Right ventricle myocardium inferior (tissue), 1 donor: Measurements from ENCODE around the gene ARPC4. TPM values are rescaled to one million over a fixed set of nuclear protein-coding genes. Genes with fewer than 3 reads are reported as not detected.

Experiments
- ATAC-seq: fragments of 200-7000 bp; cut with Tn5 transposase; one replicate; pipeline ENCODE4 v1.9.1; 2020; ENCODE audit warnings: mild to moderate bottlenecking, moderate library complexity
- DNase-seq: peaks from one replicate; pipeline ENCODE4 v3.0.0; 2021; ENCODE audit errors: missing footprints
- intact Hi-C: fragments of 100-400 bp; cut with DNase I; formaldehyde crosslinking; loops from one replicate; pipeline ENCODE4 v1.11.0; 2022
- long read RNA-seq: library from polyadenylated mRNA; unstranded; transcript quantifications from one replicate; pipeline ENCODE4 v2.0.0, GENCODE V29; 2021
- total RNA-seq: library from RNA; stranded (reverse); fragmentation: NEBNext Ultra II Directional; extraction: Animal tissue kit (Norgen Biotek cat#: 25700); gene quantifications from one replicate; pipeline ENCODE4 v1.2.1, GENCODE V29; 2021
- donor health status: DM: no; HTN: yes; CAD: no; lungs with severe emphysema.

ARPC4 gene
- 70.8 TPM for total RNA-seq
- long read RNA-seq, transcript ARPC4-201 (6 exons, 2,582 nt), result major isoform, 34 of 39 reads
- long read RNA-seq, partial matches to known transcripts, result 1 of 39 reads
- long read RNA-seq, other reads (novel, unspliced or antisense), result 0 of 39 reads

- peak; percentile 98 for DNase-seq
- ATAC-seq, result peak; percentile 95
- intact Hi-C loops, result loop anchor here (2.0 to 5.0 kb wide), 2 partner anchors 44 to 140 kb away; partner anchors contain the start of gene OGG1
Observed at GRCh38 chr3:9792405-9793160, at the start of gene ARPC4, which contains the start of gene TADA3. TSS of gene ARPC4 (plus strand) at chr3:9793082. CDS start at chr3:9793122, 40 bp downstream. TSS of gene TADA3 (minus strand) at chr3:9792473. CDS start at chr3:9791466, 1,007 bp downstream.

DNA sequence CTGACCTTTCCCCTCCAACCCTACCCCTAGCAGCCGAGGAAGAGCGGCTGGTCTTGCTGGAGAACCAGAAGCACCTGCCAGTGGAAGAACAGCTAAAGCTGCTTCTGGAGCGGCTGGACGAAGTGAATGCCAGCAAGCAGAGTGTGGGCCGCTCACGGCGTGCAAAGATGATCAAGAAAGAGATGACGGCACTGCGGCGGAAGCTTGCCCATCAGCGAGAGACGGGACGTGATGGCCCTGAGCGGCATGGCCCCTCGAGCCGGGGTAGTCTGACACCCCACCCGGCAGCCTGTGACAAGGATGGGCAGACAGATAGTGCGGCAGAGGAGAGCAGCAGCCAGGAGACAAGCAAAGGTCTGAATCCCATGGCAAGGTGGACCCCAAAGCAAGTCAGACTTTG is 49.3 kb upstream of the ARPC4 start:
- ATAC-seq (no peak), DNase-seq (no peak)
- intact Hi-C loops, result no loop called here

DNA sequence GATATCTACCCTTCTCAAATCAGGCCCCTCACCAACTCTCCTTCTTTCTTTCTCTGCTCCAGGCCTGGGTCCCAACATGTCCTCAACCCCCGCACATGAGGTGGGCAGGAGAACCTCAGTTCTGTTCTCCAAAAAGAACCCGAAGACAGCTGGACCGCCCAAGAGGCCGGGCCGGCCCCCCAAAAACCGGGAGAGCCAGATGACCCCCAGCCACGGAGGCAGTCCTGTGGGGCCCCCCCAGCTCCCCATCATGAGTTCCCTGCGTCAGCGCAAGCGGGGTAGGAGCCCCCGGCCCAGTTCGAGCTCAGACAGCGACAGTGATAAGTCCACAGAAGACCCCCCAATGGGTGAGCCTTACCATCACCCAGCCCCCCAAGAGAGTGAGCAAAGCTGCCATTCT is 48.7 kb upstream of the ARPC4 start:
- intact Hi-C loops, result no loop called here
- ATAC-seq, result no peak
- no peak for DNase-seq

- intact Hi-C loops, result loop anchor here (5.0 kb wide), 1 partner anchor 98 kb away; the partner anchor contains the start of gene MTMR14
Observed at GRCh38 chr3:9745521-9745920, 47.4 kb upstream of the ARPC4 start.

DNA sequence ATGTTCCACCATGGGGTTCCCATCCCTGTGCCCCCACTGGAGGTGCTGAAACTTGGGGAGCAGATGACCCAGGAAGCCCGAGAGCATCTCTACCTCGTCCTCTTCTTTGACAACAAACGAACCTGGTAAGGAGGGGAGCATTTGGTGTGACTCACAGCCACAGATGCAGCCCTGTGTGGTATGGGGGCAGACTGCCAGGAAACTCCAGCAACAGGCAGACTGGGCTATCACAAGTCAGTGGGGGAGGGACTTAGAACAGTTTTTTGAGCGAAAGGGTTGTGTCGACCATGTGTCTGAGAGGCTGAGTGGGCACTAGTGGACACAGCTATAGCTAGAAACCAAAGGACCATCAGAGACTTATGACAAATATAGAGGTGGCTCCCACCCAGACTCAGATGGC is 46.6 kb upstream of the ARPC4 start:
- ATAC-seq (no peak), DNase-seq (no peak)
- intact Hi-C loops, result loop anchor here (2.0 to 5.0 kb wide), 2 partner anchors 14 to 99 kb away; partner anchors contain the start of gene MTMR14

More at GRCh38 chr3:9745521-9745920, 47.4 kb upstream of the ARPC4 start:
- ATAC-seq (no peak), DNase-seq (no peak)

DNA sequence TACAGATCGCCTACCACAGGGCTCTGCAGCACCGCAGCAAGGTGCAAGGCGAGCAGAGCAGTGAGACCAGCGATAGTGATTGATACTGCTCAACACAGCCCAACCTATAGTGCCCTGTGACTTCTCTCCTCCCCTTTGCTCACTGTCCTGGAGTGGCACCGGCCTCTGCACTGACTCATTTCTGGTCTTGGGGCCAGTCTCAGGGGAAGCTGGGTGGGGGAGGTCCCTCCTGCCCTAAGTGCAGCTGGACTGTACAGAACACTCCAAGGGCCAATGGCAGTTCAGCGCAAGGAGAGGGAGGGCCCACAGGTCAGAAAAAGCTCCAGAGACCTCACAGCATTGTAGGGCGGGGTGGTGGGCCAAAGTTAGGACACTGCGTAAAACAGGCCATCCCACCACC is 45.6 kb upstream of the ARPC4 start:
- DNase-seq, result no peak
- no peak for ATAC-seq
- intact Hi-C loops, result loop anchor here (2.0 to 5.0 kb wide), 2 partner anchors 14 to 100 kb away; partner anchors contain the start of gene MTMR14

- ATAC-seq (no peak), DNase-seq (no peak)
- intact Hi-C loops, result loop anchor here (2.0 to 5.0 kb wide), 2 partner anchors 45 to 101 kb away; partner anchors contain the start of genes ARPC4, MTMR14 and TADA3
Observed at GRCh38 chr3:9748031-9748430, 44.9 kb upstream of the ARPC4 start.

GRCh38 chr3:9749296-9749644 is 43.6 kb upstream of the ARPC4 start:
- intact Hi-C loops, result loop anchor here (2.0 to 5.0 kb wide), 2 partner anchors 44 to 102 kb away; partner anchors contain the start of genes ARPC4, MTMR14 and TADA3
- ATAC-seq, result no peak
- DNase-seq, result no peak

GRCh38 chr3:9749645-9750555 is 43.0 kb upstream of the ARPC4 start, which contains the start of gene OGG1:
TSS of gene OGG1 (plus strand) at chr3:9749952. CDS start at chr3:9750287, 335 bp downstream.
- peak; percentile 98 for ATAC-seq
- peak; percentile 98 for DNase-seq
- intact Hi-C loops, result loop anchor here (2.0 to 5.0 kb wide), 2 partner anchors 43 to 103 kb away; partner anchors contain the start of genes ARPC4, MTMR14 and TADA3

DNA sequence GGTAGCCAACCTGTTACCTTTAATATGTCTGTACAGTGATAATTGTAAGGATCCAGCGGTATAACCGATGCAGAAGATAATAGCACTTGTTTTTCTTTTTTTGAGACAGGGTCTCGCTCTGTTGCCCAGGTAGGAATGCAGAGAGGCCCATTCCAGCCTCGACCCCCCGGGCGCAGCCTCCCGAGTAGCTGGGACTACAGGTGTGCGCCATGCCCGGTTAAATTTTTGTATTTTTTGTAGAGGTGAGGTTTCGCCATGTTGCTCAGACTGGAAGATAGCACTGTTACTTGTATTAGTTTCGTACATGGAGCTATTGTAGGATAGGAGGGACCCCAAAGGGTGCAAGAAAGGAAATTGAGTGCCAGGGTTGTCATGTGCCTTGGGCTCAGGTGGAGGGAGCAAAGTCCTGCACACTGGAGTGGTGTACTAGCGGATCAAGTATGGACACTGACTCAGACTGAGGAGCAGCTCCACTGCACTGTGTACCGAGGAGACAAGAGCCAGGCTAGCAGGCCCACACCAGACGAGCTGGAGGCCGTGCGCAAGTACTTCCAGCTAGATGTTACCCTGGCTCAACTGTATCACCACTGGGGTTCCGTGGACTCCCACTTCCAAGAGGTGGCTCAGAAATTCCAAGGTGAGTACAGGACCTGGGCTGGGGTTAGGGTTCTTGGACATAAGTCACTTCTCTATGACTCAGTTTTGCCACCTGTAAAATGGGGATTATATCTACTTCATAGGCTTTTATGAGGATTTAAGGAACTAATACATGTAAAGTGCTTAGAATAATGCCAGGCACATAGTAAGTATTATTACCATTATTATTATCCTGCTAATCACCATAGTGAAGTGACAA is 42.1 kb upstream of the ARPC4 start:
- no peak for DNase-seq
- no peak for ATAC-seq
- intact Hi-C loops, result no loop called here

- intact Hi-C loops, result no loop called here
- DNase-seq (no peak), ATAC-seq (no peak)
Observed at GRCh38 chr3:9754678-9755077, 38.2 kb upstream of the ARPC4 start.

GRCh38 chr3:9757427-9757826 is 35.5 kb upstream of the ARPC4 start:
- intact Hi-C loops, result no loop called here
- DNase-seq, result no peak
- no peak for ATAC-seq

- intact Hi-C loops, result no loop called here
- DNase-seq, result no peak
Observed at GRCh38 chr3:9760779-9761505, 31.9 kb upstream of the ARPC4 start.

DNA sequence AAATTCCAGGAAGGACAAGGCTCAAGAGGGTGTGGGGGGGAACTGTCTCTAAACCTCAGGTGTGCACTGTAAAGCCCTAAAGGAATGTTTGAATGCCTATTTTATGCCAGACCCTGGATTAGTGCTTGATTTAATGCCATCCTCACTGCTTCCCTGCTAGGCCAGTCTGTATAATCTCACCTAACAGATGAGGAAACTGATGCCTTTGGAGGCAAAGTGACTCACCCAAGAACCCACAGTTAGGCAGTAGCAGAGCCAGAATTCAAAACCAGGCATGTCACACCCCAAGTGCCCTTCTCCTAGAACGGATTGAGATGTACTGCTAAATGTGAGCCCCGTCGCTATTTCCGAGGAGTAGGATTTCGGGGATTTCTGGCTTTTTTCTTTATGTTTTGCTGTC is 31.0 kb upstream of the ARPC4 start:
- DNase-seq, result no peak
- ATAC-seq, result no peak
- intact Hi-C loops, result no loop called here

More at GRCh38 chr3:9760779-9761505, 31.9 kb upstream of the ARPC4 start:
- no peak for ATAC-seq

GRCh38 chr3:9762871-9763270 is 30.0 kb upstream of the ARPC4 start:
- intact Hi-C loops, result no loop called here
- ATAC-seq (no peak), DNase-seq (no peak)

GRCh38 chr3:9765865-9766264 is 27.0 kb upstream of the ARPC4 start:
- DNase-seq, result peak; percentile 27
- no peak for ATAC-seq
- intact Hi-C loops, result no loop called here

DNA sequence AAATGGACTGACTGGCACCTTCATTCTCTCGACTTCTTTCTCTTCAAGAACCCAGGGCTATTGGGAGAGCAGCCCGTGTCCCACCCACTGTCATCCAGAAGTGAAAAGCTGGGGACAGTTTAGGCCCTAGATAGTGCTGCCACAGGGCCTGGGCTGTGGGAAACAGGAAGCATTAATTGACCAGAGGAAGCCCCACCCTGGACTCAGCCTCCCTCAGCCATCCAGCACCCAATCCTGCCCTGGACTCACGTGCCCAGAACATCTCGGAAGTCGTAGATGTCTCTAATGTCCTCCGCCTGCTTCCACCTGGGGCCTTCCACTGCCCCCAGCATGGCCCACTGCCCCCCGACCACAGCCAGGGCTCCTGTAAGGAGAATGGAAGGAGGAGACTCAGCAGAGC is 25.5 kb upstream of the ARPC4 start:
- intact Hi-C loops, result no loop called here
- ATAC-seq (no peak), DNase-seq (no peak)
